Uterus (tissue), 2 donors: ENCODE measurements around the gene NUBPL.

Source experiments
- POLR2A ChIP-seq, 2 donors: fragments of 450-650 bp; IDR thresholded peaks; one replicate each; pipeline ENCODE4 v1.6.1; 2016; ENCODE audit warnings: antibody characterized with exemption in 2 of 2, mild to moderate bottlenecking in 1 of 2, moderate library complexity in 1 of 2
- TF ChIP-seq, protein P1 (sequence below), 4 experiments: fragments of 200-600 bp in 2 of 4; fragments of 450-650 bp in 2 of 4; sonication (generic) in 2 of 4; IDR thresholded peaks; one replicate each; pipeline ENCODE4 v1.5.1; 2016 to 2019; ENCODE audit warnings: antibody characterized with exemption in 4 of 4, mild to moderate bottlenecking in 2 of 4, moderate library complexity in 1 of 4

GRCh38 chr14:31677630-31678029 lies 116.4 kb downstream of the NUBPL start:
- TF ChIP-seq, protein P1, sequence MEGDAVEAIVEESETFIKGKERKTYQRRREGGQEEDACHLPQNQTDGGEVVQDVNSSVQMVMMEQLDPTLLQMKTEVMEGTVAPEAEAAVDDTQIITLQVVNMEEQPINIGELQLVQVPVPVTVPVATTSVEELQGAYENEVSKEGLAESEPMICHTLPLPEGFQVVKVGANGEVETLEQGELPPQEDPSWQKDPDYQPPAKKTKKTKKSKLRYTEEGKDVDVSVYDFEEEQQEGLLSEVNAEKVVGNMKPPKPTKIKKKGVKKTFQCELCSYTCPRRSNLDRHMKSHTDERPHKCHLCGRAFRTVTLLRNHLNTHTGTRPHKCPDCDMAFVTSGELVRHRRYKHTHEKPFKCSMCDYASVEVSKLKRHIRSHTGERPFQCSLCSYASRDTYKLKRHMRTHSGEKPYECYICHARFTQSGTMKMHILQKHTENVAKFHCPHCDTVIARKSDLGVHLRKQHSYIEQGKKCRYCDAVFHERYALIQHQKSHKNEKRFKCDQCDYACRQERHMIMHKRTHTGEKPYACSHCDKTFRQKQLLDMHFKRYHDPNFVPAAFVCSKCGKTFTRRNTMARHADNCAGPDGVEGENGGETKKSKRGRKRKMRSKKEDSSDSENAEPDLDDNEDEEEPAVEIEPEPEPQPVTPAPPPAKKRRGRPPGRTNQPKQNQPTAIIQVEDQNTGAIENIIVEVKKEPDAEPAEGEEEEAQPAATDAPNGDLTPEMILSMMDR (IDR thresholded peaks at IDR 0.05): no peak
- no peak for TF ChIP-seq POLR2A (IDR thresholded peaks at IDR 0.05)
